HG02588 (cell line): ENCODE measurements around the gene EFNA2.
"Not testable (repeated sequence)": the region's sequence is repeated elsewhere in the genome, so short reads cannot be mapped to it uniquely, and the experiment has no call there.

Source experiments
- ATAC-seq: cut with Tn5 transposase; IDR thresholded peaks from one replicate; pipeline ENCODE4 v1.9.1; 2021; ENCODE audit warnings: mild to moderate bottlenecking, moderate library complexity; ENCODE audit not compliant: unreplicated experiment

EFNA2 gene

DNA sequence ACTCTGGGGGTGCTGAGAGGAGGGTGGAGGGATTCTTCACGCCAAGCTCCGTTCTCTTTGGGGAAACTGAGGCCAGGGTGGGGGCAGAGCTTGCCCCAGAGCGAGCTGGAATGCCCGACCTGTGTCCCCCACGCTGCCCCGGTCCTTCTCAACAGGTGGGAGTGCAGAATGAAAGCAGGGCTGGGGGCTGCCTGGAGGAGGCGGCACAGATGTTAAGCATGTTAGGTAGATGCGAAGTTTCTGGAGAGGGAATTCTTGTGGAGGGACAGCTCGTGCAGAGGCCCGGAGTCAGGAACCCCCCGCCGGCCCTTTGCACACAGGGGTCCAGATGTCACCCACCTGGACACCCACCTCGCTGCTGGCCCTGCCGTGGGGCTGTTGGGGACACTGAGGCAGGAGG lies 9.0 kb downstream of the EFNA2 start:
- ATAC-seq = no peak

DNA sequence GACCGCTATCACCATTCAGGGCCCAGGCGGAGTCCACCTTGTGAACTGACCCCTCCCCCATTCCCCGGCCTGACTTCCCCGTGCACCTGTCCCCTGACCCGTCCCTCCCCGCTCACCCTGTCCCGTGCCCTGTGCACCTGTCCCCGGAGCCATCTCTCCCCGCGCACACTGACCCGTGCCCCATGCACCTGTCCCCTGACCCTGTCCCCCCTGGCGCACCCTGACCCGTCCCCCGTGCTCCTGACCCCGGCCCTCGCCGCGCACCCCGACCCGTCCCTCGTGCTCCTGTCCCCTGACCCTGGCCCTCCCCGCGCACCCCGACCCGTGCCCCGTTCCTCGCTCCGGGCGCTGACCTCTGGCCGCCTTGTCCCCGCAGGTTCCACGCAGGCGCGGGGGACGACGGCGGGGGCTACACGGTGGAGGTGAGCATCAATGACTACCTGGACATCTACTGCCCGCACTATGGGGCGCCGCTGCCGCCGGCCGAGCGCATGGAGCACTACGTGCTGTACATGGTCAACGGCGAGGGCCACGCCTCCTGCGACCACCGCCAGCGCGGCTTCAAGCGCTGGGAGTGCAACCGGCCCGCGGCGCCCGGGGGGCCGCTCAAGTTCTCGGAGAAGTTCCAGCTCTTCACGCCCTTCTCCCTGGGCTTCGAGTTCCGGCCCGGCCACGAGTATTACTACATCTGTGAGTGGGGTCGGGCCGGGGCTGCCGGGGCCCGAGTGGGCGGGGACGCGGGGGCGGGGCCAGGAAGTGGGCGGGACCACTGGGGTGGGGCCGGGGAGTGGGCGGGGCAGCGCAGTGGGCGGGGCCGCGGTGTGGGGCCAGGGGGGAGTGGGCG lies 9.7 kb downstream of the EFNA2 start:
- ATAC-seq = no peak

DNA sequence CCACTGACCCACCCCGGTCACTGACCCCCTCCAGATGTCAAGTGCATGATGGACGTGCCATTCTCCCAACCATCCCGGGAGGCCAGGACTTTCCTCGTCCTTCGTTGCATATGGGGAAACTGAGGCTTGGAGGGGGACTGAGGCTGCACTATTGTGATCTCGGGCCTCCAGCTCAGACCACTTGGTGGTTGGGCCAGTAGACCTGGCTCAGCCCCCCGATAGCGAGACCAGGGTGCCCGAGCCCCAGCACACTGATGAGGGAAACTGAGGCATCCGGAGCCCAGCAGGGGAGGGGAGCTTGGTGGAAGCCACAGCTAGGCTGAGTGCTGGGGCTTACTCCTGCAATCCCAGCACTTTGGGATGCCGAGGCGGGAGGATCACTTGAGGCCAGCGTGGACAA lies 10.4 kb downstream of the EFNA2 start:
- ATAC-seq = no peak

DNA sequence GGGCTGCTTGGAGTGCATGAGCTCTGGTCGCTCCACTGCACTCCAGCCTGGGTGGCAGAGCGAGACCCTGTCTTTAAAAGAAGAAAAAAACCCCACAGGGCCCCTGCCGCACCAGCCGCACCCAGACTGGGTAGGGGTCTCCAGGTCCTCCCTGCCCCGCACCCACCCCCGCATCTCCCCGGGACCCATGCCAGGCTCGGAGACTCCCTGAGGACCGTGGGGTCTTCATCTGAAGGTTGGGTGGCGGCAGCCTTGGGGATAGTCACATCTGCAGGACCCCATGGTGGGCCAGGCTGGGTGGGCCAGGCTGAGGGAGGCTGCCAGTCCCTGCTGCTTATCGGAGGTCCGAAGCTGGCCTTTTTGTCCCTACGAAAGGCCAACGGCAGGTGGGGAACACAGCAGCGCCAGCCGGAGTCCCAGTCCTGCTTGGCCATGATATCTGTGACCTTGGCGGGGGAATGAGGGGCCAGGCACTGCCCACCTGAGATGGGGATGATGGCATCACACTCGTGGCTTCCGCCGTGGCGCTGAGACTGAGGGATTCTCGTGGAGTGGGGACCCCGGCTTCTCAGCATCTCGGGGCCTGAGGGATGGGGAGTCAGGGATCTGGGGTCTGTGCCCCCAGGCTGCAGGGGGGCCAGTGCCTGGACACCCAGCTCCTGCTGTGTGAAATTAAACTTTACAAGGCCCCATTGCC lies 11.1 kb downstream of the EFNA2 start:
- ATAC-seq = no peak

DNA sequence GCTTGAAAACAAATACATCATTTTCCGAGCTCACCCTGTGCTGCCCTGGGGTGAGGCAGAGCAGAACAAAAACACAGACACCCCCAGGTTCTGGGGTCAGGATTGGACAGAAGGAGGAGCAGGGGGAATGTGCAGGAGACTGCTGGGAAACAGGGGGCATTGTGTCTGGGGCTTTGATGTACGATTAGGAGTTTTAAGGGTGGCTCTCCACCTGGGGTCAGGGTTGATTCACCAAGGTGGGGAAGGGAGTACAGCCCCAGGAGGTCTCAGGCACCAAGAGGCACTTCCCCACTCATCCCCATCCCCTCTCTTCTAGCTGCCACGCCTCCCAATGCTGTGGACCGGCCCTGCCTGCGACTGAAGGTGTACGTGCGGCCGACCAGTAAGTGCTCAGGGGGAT lies 12.6 kb downstream of the EFNA2 start:
- ATAC-seq = no peak

DNA sequence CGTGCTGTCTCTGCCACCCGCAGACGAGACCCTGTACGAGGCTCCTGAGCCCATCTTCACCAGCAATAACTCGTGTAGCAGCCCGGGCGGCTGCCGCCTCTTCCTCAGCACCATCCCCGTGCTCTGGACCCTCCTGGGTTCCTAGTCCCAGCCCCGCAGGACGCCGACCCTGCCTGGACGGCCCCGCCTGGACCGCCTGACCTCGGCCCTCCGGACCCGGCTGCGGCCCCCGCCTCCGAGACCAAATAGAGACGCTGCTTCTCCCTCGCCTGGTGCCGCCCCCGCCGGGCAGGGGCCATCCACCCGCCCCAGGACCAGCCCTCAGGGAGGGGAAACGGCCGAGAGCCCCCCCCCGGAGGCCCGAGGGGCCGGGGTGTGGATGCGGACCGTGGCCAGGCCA lies 14.1 kb downstream of the EFNA2 start:
- no peak for ATAC-seq

DNA sequence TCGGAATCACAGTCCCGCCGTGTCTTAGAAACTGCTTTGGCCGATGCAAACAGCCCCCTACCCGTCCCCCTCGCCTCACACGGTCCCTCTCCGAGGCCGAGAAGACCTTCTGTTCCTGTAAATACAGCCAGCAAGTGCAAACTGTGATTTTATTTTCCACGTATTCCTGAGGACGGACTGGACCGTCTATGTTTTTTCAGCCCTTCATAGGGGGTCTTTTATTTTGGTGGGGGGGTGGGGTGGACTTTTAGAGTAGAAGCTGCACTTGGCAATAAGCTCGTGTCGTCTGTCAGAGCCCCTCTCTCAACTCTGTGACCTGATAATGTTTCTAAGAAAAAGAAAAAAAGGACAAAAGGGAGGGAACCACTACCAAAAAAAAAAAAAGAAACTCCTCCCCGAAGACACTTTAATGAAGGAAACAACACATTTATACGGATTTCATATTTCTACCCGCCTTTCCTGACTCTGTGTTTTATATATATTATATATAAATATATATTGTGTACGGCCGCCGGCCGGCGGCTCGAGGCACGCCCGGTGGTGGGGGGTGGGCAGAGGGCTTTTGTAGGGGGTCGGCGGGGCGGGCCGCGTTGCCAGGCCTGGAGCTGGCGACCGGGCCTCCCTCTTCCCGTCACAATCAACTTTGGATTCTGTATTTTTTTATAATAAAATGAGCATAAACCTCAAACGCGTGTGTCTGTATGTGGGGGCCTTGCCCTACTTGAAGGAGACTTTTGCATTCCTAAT lies 15.2 kb downstream of the EFNA2 start:
- ATAC-seq = no peak

DNA sequence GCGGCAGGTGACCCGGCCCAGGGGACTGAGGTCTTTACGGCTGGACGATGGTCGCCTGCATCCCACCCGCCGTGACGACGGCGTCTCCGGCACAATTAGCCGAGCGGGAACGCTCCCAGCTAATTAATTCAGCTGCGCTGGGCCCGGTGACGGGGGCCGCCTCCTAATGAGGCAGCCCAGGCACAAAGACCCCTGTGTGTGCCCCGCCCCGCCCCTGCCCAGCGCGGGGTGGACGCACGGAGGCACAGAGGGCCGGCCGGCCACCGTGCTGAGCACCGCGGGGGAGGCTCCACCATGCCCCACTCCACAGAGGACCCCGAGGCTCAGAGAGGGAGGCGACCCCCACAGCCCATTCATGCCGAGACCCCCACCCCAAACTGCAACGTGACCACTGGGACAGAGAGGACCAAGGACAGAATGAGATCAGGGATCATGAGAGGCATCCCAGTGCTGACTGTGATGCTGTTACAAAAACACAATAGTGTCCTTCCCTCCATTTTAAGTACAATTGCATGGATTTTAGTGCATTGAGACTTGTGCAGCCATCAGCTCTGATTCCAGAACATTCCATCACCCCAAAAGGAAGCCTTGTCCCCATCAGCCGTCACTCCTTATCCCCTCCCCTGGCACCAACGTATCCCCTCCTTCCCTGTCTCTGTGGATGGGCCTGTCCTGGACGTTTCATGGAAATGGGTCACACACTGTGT lies 17.0 kb downstream of the EFNA2 start:
- ATAC-seq = no peak

DNA sequence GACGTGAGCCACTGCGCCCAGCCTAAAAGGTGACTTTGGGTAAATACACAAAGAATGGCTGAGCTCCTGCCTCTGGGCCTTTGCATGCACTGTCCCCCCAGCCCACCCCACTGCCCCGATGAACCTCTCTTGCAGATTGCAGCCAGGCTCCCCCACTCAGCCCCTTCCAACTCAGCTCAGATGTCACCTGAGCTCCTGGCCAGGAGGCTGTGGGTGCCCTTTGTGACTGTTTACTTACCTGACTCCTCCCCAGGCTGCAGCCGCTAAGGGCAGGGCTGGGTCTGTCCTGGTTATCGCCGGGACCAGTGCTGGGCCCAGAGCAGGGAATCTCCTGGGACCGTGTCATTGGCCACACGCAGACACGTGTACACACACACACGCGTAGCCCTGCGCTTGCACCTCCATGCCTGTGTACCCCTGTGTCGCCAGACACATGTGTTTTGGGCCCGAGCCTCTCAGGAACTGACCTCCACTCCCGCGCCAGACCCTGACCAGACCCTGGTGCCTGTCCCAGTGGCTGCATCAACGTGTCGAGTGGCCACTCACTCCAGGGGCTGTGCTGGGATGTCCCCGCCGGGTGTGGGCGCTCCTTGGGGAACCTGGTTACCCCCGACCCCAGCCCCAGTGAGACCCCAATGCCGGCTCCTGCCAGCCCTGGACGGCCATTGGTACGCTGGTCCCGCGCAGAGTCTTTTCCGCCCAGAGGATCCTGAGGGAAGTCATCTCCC lies 18.7 kb downstream of the EFNA2 start:
- ATAC-seq = no peak

DNA sequence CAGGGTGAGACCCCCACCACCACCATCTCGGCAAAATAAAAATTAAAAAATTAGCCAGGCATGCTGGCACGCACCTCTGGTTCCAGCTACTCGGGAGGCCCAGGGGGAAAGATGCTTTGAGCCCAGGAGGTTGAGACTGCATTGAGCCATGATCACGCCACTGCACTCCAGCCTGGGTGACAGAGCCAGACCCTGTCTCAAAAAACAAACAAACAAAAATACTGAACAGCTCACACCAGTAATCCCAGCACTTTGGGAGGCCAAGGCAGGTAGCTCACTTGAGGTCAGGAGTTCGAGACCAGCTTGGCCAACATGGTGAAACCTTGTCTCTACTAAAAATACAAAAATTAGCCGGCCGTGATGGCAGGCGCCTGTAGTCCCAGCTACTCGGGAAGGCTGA lies 19.7 kb downstream of the EFNA2 start:
- not testable (repeated sequence) for ATAC-seq

DNA sequence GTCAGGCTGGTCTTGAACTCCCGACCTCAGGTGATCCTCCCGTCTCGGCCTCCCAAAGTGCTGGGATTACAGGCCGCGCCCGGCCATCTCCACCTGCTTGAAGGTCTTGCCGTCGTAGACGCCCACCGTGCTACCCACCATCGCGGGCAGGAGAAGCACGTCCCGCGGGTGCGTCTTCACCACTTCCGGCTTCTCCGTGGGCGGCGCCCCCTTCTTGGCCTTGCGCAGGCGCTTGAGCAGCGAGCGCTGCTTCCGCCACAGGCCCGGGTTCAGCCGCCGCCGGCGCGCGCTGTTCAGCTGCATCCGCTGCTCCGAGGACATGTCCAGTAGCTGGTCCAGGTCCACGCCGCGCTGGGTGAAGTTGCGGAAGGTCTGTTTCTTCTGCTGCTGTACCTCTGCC lies 21.6 kb downstream of the EFNA2 start:
- ATAC-seq = no peak

DNA sequence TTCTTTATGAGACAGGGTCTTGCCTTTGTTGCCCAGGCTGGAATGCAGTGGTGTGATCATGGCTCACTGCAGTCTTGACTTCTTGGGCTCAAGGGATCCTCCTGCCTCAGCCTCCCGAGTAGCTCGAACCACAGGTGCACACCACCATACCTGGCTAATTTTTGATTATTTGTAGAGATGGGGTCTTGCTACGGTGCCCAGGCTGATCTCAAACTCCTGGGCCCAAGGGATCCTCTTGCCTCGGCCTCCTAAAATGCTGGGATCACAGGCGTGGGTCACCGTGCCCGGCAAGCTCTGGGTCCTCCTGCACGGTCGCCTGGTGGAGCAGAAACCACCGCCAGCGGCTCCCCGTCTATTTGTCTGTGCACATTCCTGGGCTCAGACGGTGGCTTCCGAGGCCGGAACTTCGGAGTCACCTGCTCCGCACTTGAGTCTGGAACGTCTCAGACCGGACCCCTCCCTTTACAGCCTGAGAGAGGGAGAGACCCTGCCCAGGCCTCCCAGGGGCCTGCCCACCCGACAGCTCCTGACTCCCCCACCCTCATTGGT lies 22.2 kb downstream of the EFNA2 start:
- ATAC-seq = no peak

DNA sequence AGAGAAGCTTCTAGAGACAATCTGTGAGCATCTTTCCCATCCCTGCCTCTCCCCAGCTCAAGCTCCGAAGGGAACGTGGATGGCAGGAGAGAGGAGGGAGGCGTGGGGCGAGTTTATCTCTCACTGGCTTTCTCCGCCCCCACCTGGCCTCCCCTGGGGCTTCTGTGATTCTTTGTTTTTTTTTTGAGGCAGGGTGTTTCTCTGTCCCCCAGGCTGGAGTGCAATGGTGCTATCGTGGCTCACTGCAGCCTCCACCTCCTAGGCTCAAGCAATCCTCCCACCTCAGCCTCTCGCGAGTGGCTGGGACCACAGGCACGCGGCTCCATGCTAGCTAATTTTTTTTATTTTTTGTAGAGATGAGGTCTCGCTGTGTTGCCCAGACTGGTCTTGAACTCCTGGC lies 23.0 kb downstream of the EFNA2 start:
- ATAC-seq = no peak

DNA sequence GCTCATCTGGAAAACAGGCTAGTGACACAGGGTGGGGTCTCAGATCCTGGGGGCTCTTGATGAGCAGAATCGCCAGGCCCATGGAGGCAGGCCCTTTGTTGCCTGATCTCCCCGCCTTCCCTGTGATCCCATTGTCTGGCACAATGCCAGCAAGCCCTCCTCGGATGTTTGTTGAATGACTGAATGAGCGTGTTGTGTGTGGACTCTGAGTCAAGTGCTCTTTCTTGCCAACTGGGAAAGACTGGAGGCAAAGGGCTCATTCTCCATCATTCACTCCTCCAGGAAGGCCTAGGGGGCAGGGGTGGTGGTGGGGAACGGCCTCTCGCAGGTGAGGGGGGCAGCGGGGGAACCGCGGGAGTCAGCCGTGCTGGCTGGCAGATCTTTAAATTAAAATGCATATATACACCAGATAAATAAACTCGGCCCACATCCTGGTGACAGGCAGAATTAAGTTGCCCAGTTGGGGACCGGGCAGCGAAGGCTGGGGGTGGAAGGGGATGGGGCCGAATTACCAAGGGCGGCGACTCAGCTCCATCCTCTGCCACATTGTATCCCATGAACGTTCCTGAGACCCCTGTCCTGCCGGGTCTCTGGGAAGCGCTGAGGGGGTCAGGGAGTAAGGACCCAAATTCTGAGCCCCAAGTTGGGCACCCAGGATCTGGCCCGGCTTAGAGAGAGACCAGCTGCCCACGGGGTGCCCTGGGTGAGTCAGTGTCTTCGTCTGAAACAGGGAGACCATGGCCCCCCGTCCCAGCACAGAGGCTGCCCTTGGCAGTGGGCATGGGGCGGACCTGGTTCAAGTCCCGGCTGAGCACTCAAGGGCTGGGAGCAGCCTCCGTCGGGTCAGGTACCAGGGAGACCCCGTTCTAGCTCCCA lies 24.5 kb downstream of the EFNA2 start:
- no peak for ATAC-seq

DNA sequence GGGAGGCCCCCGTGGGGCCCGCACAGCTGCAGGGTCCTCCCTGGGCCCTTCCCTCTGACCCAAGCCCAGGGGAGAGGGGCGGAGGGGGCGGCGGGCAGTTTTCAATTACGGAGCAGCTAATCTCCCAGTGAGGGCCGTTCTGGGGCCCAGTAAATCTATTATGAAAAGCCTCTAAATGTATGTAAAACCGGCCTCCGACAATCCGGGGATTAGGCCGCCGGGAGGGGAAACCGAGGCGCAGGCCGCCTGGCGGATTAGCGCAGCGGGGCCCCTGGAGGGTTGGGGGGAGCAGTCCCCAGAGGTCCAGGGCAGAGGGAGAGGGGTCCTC lies 25.1 kb downstream of the EFNA2 start:
- no peak for ATAC-seq

DNA sequence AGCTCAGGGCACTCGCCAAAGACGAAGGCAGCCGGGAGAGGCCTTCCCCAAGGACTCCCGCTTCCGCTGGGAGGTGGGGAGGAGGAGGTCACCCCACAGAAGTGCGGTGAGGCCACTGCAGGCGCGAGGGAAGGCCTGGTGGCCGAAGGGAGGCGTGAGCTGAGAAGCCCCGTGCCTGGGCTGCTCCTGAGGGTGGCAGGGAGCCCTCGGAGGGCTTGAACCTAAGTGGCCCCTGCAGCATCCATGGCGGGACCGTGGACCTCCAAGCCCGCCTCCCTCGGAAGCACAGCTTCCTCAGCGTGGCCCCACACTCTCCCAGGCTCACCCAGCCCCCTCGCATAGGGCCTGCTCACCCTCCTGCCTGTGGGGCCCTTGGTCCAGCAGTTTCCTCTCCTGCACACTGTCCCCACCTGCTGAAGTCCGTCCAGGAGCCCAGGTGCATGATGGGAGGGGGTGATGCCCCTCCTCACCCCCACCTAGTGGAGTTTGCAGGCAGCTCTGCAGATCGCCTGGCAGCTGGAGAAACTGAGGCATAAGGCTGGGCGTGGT lies 25.9 kb downstream of the EFNA2 start:
- ATAC-seq = no peak

DNA sequence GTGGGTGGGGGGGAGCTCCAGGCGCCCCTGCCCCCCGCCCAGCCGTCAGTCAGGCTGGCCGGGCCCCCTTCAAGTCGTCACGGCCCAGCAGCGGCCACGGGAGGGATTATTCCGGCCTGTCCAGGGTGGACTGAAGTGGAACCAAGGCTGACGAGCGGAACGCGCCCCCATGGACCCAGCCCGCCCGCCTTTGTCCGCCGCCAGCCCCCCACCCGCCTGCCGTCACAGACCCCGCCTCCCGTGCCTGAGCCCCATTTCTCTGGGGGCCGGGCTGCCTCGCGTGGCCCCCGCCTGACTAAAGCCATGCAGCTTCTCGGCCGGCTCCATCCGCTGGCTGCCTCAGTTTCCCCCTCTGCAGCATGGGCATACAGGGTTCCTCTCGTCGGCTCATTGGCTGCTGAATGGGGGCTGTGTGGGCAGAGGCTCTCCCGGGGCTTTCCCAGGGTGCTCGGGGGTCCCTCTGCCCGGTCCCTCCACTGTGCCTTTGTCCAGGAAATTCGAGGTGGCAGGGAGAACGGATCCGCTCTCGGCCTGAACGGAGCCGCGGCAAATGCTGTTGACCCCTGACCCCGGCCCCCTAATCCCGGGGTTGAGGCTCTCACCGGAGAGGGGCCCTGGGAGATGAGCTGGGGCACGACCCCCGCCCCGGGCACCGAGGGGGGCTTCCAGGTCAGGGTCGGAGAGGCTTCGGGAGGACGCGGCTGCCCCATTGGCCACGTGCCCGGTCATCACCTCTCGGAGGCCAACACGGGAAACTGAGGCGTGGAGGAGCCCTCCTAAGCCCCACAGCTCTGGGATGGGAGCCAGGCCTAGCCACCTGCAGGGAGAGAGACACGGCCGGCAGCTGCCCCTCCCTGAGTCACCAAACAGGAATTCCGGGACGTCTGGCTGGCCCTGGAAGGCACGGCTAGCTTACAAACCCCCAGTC lies 27.4 kb downstream of the EFNA2 start:
- ATAC-seq = no peak
